Activated naive CD8-positive, alpha-beta T cell treated with anti-CD3 and anti-CD28 coated beads, Interleukin-2, amount 10 ng/mL, durations not matched to agents 7 days and 5 days (primary cell): ENCODE measurements around the gene GFI1B. TPM values are rescaled to one million over a fixed set of nuclear protein-coding genes. Genes with fewer than 3 reads are reported as not detected.

Experiments
- ATAC-seq: fragments of 150-1000 bp; cut with Tn5 transposase; one replicate; pipeline ENCODE4 v1.10.0; 2021; ENCODE audit warnings: low read depth, moderate library complexity
- POLR2A ChIA-PET: fragments of 350-600 bp; sonication (Branson Sonifier 250); formaldehyde crosslinking; loops from one replicate; lab custom pipeline; 2021; ENCODE audit warnings: antibody characterized with exemption; lab: Charles Lee
- DNase-seq: peaks from one replicate; pipeline ENCODE4 v3.0.0; 2021
- H3K27ac Mint-ChIP-seq: one replicate; pipeline ENCODE4 v1.8.0; 2022; ENCODE audit warnings: mild to moderate bottlenecking, mixed read lengths
- H3K27me3 Mint-ChIP-seq: one replicate; pipeline ENCODE4 v1.8.0; 2022; ENCODE audit warnings: mild to moderate bottlenecking, moderate library complexity, mixed read lengths
- H3K36me3 Mint-ChIP-seq: one replicate; pipeline ENCODE4 v1.8.0; 2021; ENCODE audit warnings: mild to moderate bottlenecking, mixed read lengths
- H3K4me1 Mint-ChIP-seq: one replicate; pipeline ENCODE4 v1.8.0; 2021; ENCODE audit warnings: mixed read lengths
- H3K4me3 Mint-ChIP-seq: one replicate; pipeline ENCODE4 v1.8.0; 2022; ENCODE audit warnings: mild to moderate bottlenecking, moderate library complexity, mixed read lengths
- H3K9me3 Mint-ChIP-seq: one replicate; pipeline ENCODE4 v1.8.0; 2021; ENCODE audit warnings: mixed read lengths
- total RNA-seq, 2 experiments: library from RNA; stranded (reverse); gene quantifications; one replicate each; pipeline ENCODE4 v1.2.3, GENCODE V29; 2021

GFI1B gene
- total RNA-seq, 2 experiments from 2014 or later = not detected

DNA sequence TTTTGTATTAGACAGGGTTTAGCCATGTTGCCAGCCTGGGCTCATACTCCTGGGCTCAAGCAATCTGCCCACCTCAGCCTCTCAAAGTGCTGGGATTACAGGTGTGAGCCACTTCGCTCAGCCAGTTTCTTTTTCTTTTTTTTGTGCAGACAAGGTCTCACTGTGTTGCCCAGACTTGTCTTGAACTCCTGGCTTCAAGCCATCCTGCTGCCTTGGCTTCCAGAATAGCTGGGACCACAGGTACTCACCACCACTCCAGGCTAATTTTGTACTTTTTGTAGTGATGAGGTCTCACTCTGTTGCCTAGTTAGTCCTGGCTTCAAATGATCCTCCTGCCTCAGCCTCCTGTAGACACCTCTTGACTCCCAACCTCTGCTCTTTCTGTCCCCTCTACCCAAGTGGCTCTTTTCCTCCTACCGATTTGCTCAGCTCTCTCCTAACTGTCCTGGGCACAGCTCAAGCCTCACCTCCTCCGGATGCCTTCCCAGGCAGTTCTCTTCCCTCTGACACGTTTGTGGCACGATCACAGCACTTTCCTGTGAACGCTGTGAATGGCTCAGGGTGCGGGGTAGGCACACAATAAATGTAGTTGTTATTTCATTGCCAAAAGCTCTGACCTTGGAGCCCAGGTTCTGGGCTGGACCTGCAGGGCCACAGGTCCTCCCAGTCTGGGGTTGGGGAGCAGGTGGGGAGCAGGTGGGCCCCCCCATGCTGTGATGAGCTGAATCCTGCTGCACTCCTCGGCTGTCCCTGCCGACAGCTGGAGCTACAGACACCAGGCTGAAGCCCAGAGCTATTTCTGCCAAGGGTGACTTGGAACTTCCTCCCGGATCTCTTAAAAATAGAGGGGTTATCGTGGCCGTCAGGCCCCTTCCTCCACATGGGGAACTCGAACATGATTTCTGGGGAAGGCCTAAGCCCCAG, 23.9 kb downstream of the GFI1B start:
- no peak overlapping the region for H3K27ac Mint-ChIP-seq
- H3K9me3 Mint-ChIP-seq = peaks cover 2% of the 10 kb centered on the region
- ATAC-seq (peak; percentile 14), DNase-seq (no peak)
- POLR2A ChIA-PET = interaction anchor here (1.5 kb wide), 1 partner anchor 20 kb away, joined by 5 read pairs; no protein-coding TSS in a partner anchor
- no peak overlapping the region for H3K4me3 Mint-ChIP-seq
- no peaks in the 10 kb centered on the region for H3K36me3 Mint-ChIP-seq
- H3K27me3 Mint-ChIP-seq = peaks cover 39% of the 10 kb centered on the region
- peaks cover 9% of the 10 kb centered on the region for H3K4me1 Mint-ChIP-seq

DNA sequence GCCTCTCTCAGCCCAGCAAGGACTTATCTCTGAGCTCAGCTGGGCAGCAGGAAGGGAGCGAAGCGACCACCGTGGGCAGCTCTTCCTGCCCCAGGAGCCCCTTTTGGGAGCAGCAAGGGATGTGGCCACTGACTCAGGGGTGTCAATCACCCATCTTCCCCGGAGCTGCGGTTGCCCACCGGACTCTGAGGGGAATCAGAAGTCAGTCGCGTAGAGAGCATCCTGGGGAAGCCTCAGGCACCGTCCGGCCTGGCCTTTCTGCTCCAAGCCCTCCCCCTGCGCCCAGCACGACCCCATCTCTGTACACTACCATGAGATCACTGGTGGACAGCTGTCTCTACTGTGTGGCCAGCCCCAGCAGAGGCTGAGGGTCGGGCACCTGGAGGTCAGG, 24.6 kb downstream of the GFI1B start:
- Mint-ChIP-seq H3K27ac (no peak overlapping the region), H3K4me3 (no peak overlapping the region), H3K9me3 (peaks cover 2% of the 10 kb centered on the region), H3K4me1 (peaks cover 9% of the 10 kb centered on the region), H3K27me3 (peaks cover 41% of the 10 kb centered on the region), H3K36me3 (no peaks in the 10 kb centered on the region)
- ATAC-seq = no peak
- POLR2A ChIA-PET = interaction anchor here (1.5 kb wide), 1 partner anchor 20 kb away, joined by 5 read pairs; no protein-coding TSS in a partner anchor
- no peak for DNase-seq

DNA sequence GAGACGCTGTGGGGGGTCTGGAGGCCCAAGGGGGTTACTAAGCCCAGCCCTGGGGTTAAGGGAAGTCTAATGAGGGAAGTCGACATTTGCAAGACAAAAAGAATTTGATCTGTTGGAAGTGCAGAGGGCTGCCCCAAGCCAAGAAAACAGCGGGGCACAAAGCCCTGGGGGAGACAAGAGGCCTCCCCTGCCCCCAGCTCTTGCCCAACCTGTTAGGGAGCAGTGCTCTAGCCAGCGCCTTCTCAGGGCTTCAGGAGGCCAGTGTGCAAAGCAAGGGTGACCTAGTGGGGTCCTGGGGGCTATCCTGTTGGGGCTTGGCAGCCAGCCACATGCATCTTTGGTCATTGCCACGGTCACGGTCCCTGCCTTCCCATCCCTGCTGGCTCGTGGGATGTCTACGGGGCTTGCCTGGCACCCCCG, 25.2 kb downstream of the GFI1B start:
- ATAC-seq (no peak), DNase-seq (no peak)
- POLR2A ChIA-PET = interaction anchor here (1.5 kb wide), 1 partner anchor 19 kb away, joined by 5 read pairs; no protein-coding TSS in a partner anchor
- Mint-ChIP-seq H3K9me3 (peaks cover 2% of the 10 kb centered on the region), H3K36me3 (no peaks in the 10 kb centered on the region), H3K4me1 (peaks cover 9% of the 10 kb centered on the region), H3K27me3 (peaks cover 44% of the 10 kb centered on the region), H3K27ac (peak overlapping the region; percentile 61), H3K4me3 (no peak overlapping the region)

DNA sequence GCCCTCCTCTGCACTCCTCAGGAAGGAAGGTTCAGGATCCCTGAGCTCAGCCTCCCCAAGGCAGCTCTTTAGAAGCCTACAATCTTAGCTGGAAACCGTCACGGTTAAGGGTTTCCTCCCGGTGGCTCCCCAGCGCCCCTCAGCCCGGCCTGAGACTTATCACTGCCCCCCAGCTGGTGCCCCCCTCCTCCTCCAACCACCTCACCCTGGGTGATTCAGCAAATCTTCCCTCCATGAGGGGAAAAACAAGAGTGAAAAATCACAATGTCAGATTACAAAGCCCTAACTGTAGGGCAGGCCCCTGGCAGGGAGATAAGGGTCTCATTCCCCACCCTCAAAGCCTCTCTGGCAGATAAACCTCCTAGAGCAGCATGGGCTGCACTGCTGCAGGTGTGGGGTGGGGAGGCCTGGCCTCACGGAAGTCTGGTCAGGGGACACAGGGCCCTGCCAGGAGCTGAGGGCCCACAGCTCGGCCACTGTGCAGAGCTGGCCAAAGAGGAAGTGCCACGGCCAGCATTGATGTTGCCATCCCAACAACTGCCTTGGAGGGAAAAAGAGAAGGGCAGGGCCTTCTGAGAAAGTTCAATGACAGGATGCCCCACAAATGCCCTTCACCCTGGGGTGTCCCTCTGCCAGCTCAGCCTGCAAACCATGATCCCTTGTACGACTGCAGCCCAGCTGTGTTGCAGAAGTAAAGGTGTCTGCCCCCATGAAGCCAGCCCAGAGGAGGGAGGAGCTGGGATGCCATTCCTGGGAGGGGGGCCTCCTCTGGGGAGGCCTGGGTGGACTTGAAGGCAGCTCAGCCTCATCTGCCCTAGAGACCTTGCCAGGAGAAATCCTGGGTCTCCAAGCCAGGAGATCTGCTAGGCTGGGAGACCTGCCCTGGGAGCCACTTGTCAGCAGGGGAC, 25.9 kb downstream of the GFI1B start:
- peaks cover 2% of the 10 kb centered on the region for H3K9me3 Mint-ChIP-seq
- DNase-seq (no peak), ATAC-seq (no peak)
- POLR2A ChIA-PET = interaction anchor here (1.5 kb wide), 1 partner anchor 18 kb away, joined by 5 read pairs; no protein-coding TSS in a partner anchor
- no peaks in the 10 kb centered on the region for H3K36me3 Mint-ChIP-seq
- peaks cover 49% of the 10 kb centered on the region for H3K27me3 Mint-ChIP-seq
- H3K4me3 Mint-ChIP-seq = no peak overlapping the region
- H3K27ac Mint-ChIP-seq = no peak overlapping the region
- H3K4me1 Mint-ChIP-seq = peaks cover 9% of the 10 kb centered on the region

DNA sequence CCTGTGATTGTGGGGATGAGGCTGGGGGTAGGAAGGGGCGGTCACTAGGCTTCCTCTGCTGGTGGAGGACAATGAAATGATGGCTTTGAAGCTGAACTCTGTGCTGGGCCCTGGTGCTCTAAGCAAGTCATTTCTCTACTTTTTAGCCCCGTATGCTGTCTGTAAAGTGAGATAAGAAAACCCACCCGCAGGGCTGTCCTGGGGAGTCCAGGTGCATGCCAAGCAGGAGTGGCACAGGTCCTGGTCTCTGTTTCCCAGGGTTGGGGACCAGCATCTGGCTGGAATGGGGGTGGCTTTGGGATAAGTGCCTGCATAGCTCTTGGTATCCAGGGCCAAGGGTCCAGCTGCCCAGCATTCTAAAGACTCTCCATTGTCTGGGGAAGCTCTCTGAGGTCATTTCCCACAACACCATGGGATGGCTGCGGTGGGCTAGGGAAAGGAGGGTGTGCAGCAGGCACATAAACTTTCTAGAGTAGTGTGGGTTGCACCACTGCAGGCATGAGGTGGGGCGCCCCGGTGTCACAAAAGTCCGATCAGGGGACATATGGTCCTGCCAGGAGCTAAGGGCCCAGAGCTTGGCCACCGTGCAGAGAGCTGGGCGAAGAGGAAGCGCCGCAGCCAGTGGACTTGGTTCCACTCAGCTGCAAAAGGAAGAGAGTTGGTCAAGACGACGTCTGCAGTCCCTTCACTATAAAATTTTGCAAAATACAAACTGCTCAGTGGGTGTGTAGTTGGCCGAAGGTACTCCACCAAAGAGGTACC, 26.7 kb downstream of the GFI1B start:
- POLR2A ChIA-PET = interaction anchor here (0.6 to 1.3 kb wide), 2 partner anchors 26 to 220 kb away, joined by 5 to 6 read pairs; partner anchors contain the start of gene GTF3C5
- peaks cover 9% of the 10 kb centered on the region for H3K4me1 Mint-ChIP-seq
- H3K4me3 Mint-ChIP-seq = no peak overlapping the region
- no peaks in the 10 kb centered on the region for H3K36me3 Mint-ChIP-seq
- ATAC-seq (no peak), DNase-seq (no peak)
- H3K9me3 Mint-ChIP-seq = peaks cover 3% of the 10 kb centered on the region
- no peak overlapping the region for H3K27ac Mint-ChIP-seq
- peaks cover 54% of the 10 kb centered on the region for H3K27me3 Mint-ChIP-seq

DNA sequence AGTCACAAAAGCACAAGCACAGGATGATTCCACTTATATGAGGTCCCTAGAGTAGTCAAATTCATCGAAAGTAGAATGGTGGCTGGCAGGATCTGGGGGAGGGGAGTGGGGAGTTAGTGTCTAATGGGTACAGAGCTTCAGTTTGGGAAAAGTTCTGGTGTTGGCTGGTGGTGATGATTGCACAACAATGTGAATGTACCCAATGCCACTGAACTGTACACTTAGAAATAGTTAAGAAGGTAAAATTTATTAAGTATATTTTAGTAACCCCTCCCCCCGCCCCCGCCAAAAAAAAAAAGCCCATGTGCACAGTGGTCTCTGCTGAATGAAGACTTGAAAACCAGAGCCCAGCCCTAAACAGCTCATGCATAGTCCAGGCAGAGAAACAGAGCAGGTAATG, 27.5 kb downstream of the GFI1B start:
- Mint-ChIP-seq H3K36me3 (no peaks in the 10 kb centered on the region), H3K9me3 (peaks cover 3% of the 10 kb centered on the region), H3K27ac (no peak overlapping the region), H3K4me3 (no peak overlapping the region), H3K27me3 (peaks cover 58% of the 10 kb centered on the region), H3K4me1 (peaks cover 9% of the 10 kb centered on the region)
- POLR2A ChIA-PET = interaction anchor here (0.6 to 1.3 kb wide), 2 partner anchors 25 to 221 kb away, joined by 5 to 6 read pairs; partner anchors contain the start of gene GTF3C5
- DNase-seq (no peak), ATAC-seq (no peak)

DNA sequence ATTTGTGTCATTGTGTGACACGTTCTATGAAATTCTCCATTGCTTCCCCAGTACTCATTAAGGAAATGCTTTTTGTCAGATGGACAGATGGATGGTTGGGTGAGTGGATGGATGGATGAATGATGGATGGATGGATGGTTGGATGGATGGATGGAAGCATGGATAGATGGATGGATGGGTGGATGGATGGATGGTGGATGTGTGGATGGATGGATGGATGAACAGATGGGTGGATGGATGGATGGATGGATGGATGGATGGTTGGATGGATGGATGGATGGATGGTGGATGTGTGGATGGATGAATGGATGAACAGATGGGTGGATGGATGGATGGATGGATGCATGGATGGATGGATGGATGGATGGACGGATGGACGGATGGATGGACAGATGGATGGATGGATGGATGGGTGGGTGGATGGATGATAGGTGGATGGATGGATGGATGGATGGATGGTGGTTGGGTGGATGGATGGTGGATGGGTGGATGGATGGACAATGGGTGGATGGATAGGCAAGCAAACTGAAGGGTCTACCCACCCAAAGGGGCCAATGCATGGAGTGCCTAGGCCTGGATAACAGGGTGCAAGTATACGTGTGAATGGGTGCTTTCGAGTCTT, 28.3 kb downstream of the GFI1B start:
- H3K4me1 Mint-ChIP-seq = peaks cover 9% of the 10 kb centered on the region
- no peak for DNase-seq
- H3K36me3 Mint-ChIP-seq = no peaks in the 10 kb centered on the region
- POLR2A ChIA-PET = no interaction called here
- no peak overlapping the region for H3K4me3 Mint-ChIP-seq
- peaks cover 61% of the 10 kb centered on the region for H3K27me3 Mint-ChIP-seq
- H3K27ac Mint-ChIP-seq = no peak overlapping the region
- H3K9me3 Mint-ChIP-seq = peaks cover 3% of the 10 kb centered on the region
- ATAC-seq = no peak

DNA sequence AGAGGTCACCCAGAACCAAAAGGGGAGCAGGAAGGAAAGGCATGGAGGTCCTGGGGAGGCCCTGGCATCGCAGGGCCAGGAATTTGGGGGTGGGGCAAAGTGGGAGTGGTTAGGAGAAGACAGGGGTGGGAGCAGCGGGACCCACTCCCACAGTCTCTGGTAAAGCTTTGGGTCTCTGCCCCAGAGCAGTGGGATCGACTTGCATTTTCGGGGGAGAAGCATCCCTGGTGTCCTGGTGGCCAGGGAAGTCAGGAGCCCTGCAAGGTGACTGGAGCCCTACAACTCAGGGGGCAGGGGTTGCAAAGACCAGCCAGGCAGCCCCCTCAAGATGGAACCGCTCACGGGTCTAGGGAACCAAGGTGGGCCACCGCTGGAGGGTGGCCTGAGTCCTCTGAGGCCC, 29.9 kb downstream of the GFI1B start:
- Mint-ChIP-seq H3K4me3 (no peak overlapping the region), H3K4me1 (peaks cover 6% of the 10 kb centered on the region), H3K27ac (no peak overlapping the region), H3K27me3 (peaks cover 55% of the 10 kb centered on the region), H3K9me3 (peaks cover 3% of the 10 kb centered on the region), H3K36me3 (no peaks in the 10 kb centered on the region)
- POLR2A ChIA-PET = no interaction called here
- ATAC-seq (no peak), DNase-seq (no peak)

DNA sequence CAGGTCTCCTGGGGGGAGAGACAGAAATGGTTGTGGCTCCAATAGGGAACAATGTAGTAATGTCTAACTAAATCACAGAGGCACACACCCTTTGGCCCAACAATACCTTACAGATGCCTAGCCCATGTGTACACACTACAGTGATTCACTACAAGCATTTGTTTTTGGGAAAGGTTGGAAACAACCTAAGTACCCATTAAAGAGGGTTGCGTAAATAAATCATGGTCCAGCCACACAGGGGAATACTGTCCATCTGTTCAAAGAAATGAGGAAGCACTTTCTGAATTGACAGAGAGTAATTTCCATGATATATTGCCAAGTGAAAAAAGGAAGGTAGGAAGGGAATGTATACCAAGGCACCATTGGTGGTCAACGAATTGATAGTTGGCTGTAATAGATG, 30.3 kb downstream of the GFI1B start:
- DNase-seq = no peak
- ATAC-seq = no peak
- H3K36me3 Mint-ChIP-seq = no peaks in the 10 kb centered on the region
- POLR2A ChIA-PET = no interaction called here
- H3K9me3 Mint-ChIP-seq = peaks cover 3% of the 10 kb centered on the region
- H3K27me3 Mint-ChIP-seq = peaks cover 55% of the 10 kb centered on the region
- H3K4me1 Mint-ChIP-seq = peaks cover 6% of the 10 kb centered on the region
- no peak overlapping the region for H3K27ac Mint-ChIP-seq
- H3K4me3 Mint-ChIP-seq = no peak overlapping the region

DNA sequence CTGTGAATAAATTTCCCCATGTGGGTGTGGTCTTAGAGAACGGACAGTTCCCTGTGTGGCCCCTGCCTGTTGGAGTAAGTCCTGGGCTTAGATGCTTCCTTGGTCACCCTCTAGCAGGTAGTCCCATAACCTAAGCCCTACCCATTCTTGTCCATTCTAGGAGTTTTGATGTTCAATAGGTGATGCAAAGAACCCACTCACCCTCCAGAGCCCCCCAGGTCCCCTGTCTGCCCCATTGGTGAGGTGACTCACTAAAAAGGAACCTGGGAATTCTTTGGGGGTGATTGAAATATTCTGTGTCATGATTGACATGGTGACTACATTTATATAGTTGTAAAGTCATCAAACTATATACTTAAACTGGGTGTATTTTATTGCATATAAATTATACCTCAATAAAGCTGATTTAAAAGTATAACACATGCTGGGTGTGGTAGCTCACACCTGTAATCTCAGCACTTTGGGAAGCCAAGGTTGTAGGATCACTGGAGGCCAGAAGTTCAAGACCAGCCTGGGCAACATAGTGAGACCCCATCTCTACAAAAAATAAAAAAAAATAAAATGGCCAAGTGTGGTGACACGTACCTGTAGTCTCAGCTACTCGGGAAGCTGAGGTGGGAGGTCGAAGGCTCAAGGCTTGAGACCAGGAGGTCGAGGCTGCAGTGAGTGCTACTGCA, 31.6 kb downstream of the GFI1B start:
- no peak for DNase-seq
- POLR2A ChIA-PET = no interaction called here

DNA sequence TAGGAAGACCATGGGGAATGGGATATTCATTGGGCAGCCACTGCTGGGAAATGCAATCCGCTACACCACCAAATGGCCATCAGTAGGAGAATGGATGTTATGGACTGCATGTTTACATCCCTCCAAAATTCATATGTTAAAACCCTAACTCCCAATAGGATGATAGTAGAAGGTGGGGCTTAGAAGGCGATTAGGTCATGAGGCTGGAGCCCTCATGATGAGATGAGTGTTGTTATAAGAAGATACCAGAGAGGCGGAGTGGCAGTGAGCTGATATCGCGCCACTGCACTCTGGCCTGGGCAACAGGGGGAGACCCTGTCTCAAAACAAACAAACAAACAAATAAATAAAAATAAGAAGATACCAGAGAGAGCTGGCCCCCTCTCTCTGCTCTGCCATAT, 36.2 kb downstream of the GFI1B start:
- no peak overlapping the region for H3K4me3 Mint-ChIP-seq
- H3K36me3 Mint-ChIP-seq = no peaks in the 10 kb centered on the region
- no peak for ATAC-seq
- POLR2A ChIA-PET = no interaction called here
- DNase-seq = no peak
- H3K27me3 Mint-ChIP-seq = peaks cover 52% of the 10 kb centered on the region
- no peaks in the 10 kb centered on the region for H3K4me1 Mint-ChIP-seq
- H3K9me3 Mint-ChIP-seq = peaks cover 6% of the 10 kb centered on the region
- no peak overlapping the region for H3K27ac Mint-ChIP-seq

More for the DNA sequence above, 31.6 kb downstream of the GFI1B start:
- no peak overlapping the region for H3K27ac Mint-ChIP-seq
- H3K36me3 Mint-ChIP-seq = no peaks in the 10 kb centered on the region
- no peak for ATAC-seq
- peaks cover 7% of the 10 kb centered on the region for H3K9me3 Mint-ChIP-seq
- H3K4me3 Mint-ChIP-seq = no peak overlapping the region
- H3K4me1 Mint-ChIP-seq = peaks cover 2% of the 10 kb centered on the region
- peaks cover 61% of the 10 kb centered on the region for H3K27me3 Mint-ChIP-seq
